ENCODE results near the gene NAE1. TPM values are rescaled to one million over a fixed set of nuclear protein-coding genes. Genes with fewer than 3 reads are reported as not detected.

NAE1 gene
- total and polyA plus RNA-seq, 4 donors, result 40.8 to 46.2 (median 42.3) TPM

DNA sequence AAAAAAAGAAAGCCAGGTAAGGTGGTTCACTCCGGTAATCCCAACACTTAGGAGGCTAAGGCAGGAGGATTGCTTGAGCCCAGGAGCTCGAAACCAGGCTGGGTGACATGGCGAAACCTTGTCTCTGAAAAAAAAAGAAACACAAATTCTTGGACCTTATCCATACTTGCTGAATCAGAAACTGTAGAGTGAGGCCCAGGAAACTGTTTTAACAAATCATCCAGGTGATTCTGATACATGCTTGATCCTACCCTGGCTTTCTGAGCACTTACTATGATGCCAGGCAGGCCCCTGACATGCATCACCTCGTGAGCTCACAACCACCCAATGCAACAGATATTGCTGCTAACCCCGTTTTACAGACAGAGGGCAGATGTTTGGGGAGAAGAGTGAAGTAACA, 4.0 kb upstream of the NAE1 start:
- H3K27me3 ChIP-seq (ENCODE audit: control insufficient read depth in 1 of 2, insufficient read depth in 2 of 2, low read length in 1 of 2), result no peaks in the 10 kb centered on the region
- ATAC-seq (ENCODE audit: low FRiP score), result no peak
- WGBS, 2 donors, result 90% methylated on average over 5 of the region's 5 CpGs
- DNase-seq, result no peak
- no peaks in the 10 kb centered on the region for H3K36me3 ChIP-seq (ENCODE audit: control insufficient read depth in 1 of 2, insufficient read depth in 2 of 2, low read length in 1 of 2)
- H3K4me3 ChIP-seq (ENCODE audit: low read length in 2 of 2), result no peak overlapping the region
- H3K27ac ChIP-seq (ENCODE audit: low read depth in 1 of 2, low read length in 2 of 2), result no peak overlapping the region
- H3K4me1 ChIP-seq (ENCODE audit: control insufficient read depth in 1 of 2, insufficient read depth in 2 of 2, low read length in 2 of 2), result no peaks in the 10 kb centered on the region
- intact Hi-C loops (cut with DNase I), result no loop called here
- H3K9me3 ChIP-seq (ENCODE audit: control insufficient read depth, low read length), result no peaks in the 10 kb centered on the region

DNA sequence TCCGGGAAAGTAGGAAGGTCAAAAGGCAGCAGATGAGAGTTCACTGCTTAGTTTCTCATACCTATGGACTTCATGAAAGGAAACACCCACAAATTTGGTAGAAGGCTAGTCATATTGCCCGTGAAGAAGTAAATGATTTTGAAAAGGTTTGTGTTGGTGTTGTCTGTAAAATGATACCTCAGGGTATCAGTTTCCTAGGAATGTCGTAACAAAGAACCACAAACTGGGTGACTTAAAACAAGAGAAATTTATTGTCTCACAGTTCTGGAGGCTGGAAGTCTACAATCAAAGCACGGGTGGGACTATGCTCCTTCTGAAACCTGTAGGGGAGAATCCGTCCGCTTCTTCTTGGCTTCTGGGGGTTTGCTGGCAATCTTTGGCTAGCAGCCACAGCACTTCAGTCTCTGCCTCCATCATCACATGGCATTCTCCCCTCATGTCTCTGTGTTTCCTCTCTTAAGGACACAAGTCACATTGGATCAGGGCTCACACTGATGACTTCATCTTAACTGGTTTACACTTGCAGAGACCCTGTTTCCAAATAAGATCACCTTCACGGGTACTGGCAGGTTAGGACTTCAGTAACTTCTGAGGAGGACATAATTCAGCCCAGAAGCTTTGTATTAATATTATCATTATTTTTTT, 2.0 kb upstream of the NAE1 start:
- intact Hi-C loops (cut with DNase I), result no loop called here
- no peak for DNase-seq

DNA sequence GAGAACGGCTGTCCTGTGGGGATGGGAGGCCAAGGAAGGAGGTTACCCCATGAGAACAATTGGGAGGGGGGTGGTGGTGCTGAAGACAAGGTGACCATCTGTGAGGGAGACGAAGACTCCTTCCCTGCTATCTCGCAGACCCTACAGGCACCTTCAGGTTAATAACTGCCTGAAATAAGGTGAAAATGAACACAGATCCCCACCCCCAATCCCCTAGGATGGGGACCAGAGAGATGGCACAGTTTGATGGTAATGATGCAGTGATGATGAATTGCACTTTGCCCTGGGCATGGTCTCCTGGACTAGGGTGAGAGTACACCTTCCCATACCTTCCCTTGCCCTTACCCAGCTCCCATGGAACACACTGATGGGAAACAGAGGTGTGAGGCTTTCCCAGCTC, 1.4 kb upstream of the NAE1 start:
- H3K36me3 ChIP-seq (ENCODE audit: control insufficient read depth in 1 of 2, insufficient read depth in 2 of 2, low read length in 1 of 2), result no peaks in the 10 kb centered on the region
- peaks cover 0 to 4% of the 10 kb centered on the region in 2 donors for H3K4me1 ChIP-seq (ENCODE audit: control insufficient read depth in 1 of 2, insufficient read depth in 2 of 2, low read length in 2 of 2)
- 84 to 94% methylated on average over 3 of the region's 3 CpGs for WGBS, 2 donors
- no peaks in the 10 kb centered on the region for H3K27me3 ChIP-seq (ENCODE audit: control insufficient read depth in 1 of 2, insufficient read depth in 2 of 2, low read length in 1 of 2)
- intact Hi-C loops (cut with DNase I), result no loop called here
- no peaks in the 10 kb centered on the region for H3K9me3 ChIP-seq (ENCODE audit: control insufficient read depth, low read length)
- ATAC-seq (ENCODE audit: low FRiP score) (no peak), DNase-seq (no peak)
- no peak overlapping the region for H3K27ac ChIP-seq (ENCODE audit: low read depth in 1 of 2, low read length in 2 of 2)
- no peak overlapping the region for H3K4me3 ChIP-seq (ENCODE audit: low read length in 2 of 2)

More for the DNA sequence above, 2.0 kb upstream of the NAE1 start:
- H3K9me3 ChIP-seq (ENCODE audit: control insufficient read depth, low read length), result no peaks in the 10 kb centered on the region
- ATAC-seq (ENCODE audit: low FRiP score), result no peak
- peaks cover 0 to 4% of the 10 kb centered on the region in 2 donors for H3K4me1 ChIP-seq (ENCODE audit: control insufficient read depth in 1 of 2, insufficient read depth in 2 of 2, low read length in 2 of 2)
- H3K36me3 ChIP-seq (ENCODE audit: control insufficient read depth in 1 of 2, insufficient read depth in 2 of 2, low read length in 1 of 2), result no peaks in the 10 kb centered on the region
- no peak overlapping the region for H3K4me3 ChIP-seq (ENCODE audit: low read length in 2 of 2)
- no peaks in the 10 kb centered on the region for H3K27me3 ChIP-seq (ENCODE audit: control insufficient read depth in 1 of 2, insufficient read depth in 2 of 2, low read length in 1 of 2)
- H3K27ac ChIP-seq (ENCODE audit: low read depth in 1 of 2, low read length in 2 of 2), result no peak overlapping the region
- WGBS, 2 donors, result 72 to 79% methylated on average over 7 of the region's 7 CpGs

DNA sequence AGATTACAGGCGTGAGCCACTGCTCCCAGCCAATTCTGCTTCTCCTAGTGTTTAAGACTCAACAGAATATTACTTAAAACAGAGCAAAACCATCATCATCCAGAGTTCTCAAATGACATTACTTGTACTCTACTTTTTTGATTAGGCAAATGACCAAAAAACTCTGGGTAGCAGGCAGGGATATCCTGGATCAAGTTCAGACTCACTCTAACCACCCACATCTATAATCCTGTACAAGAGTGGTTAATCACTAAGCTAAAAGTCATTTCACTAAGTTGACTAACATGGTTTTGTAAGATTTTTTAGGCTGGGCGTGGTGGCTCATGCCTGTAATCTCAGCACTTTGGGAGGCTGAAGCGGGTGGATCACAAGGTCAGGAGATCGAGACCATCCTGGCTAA, 6.8 kb downstream of the NAE1 start:
- no peak overlapping the region for H3K27ac ChIP-seq (ENCODE audit: low read depth in 1 of 2, low read length in 2 of 2)
- WGBS, 2 donors, result 92 to 94% methylated on average over 4 of the region's 4 CpGs
- H3K4me3 ChIP-seq (ENCODE audit: low read length in 2 of 2), result no peak overlapping the region
- H3K9me3 ChIP-seq (ENCODE audit: control insufficient read depth, low read length), result no peaks in the 10 kb centered on the region
- no peaks in the 10 kb centered on the region for H3K4me1 ChIP-seq (ENCODE audit: control insufficient read depth in 1 of 2, insufficient read depth in 2 of 2, low read length in 2 of 2)
- DNase-seq (no peak), ATAC-seq (ENCODE audit: low FRiP score) (no peak)
- intact Hi-C loops (cut with DNase I), result loop anchor here in 1 of 2 donors (10.0 kb wide), 1 partner anchor 99 kb away; no protein-coding TSS in a partner anchor
- no peaks in the 10 kb centered on the region for H3K27me3 ChIP-seq (ENCODE audit: control insufficient read depth in 1 of 2, insufficient read depth in 2 of 2, low read length in 1 of 2)
- peaks cover 0 to 8% of the 10 kb centered on the region in 2 donors for H3K36me3 ChIP-seq (ENCODE audit: control insufficient read depth in 1 of 2, insufficient read depth in 2 of 2, low read length in 1 of 2)

DNA sequence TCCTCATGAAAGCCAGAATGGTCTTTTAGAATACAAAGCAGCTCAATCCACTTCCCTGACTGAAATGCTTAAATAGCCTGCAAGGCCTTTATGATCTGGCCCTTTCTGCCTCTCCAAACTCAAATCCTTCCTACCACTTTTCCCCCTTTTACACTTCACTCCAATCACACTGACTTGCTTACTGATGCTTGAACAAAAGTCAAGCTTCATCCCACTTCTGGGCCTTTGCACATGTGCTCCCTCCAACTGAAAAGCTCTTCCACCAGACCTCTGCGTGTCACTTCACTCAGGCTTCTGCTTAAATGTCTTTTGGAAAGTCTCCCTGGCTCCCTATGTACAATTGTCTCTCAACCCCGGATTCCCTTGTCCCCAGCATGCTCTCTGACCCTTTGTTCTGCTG, 16.0 kb downstream of the NAE1 start:
- WGBS, 2 donors, result 88 to 93% methylated on average over 2 of the region's 2 CpGs
- intact Hi-C loops (cut with DNase I), result no loop called here
- H3K27ac ChIP-seq (ENCODE audit: low read depth in 1 of 2, low read length in 2 of 2), result no peak overlapping the region
- no peaks in the 10 kb centered on the region for H3K27me3 ChIP-seq (ENCODE audit: control insufficient read depth in 1 of 2, insufficient read depth in 2 of 2, low read length in 1 of 2)
- no peak for ATAC-seq (ENCODE audit: low FRiP score)
- H3K36me3 ChIP-seq (ENCODE audit: control insufficient read depth in 1 of 2, insufficient read depth in 2 of 2, low read length in 1 of 2), result peaks cover 3 to 11% of the 10 kb centered on the region in 2 donors
- H3K4me1 ChIP-seq (ENCODE audit: control insufficient read depth in 1 of 2, insufficient read depth in 2 of 2, low read length in 2 of 2), result no peaks in the 10 kb centered on the region
- H3K9me3 ChIP-seq (ENCODE audit: control insufficient read depth, low read length), result no peaks in the 10 kb centered on the region
- no peak for DNase-seq
- H3K4me3 ChIP-seq (ENCODE audit: low read length in 2 of 2), result no peak overlapping the region

DNA sequence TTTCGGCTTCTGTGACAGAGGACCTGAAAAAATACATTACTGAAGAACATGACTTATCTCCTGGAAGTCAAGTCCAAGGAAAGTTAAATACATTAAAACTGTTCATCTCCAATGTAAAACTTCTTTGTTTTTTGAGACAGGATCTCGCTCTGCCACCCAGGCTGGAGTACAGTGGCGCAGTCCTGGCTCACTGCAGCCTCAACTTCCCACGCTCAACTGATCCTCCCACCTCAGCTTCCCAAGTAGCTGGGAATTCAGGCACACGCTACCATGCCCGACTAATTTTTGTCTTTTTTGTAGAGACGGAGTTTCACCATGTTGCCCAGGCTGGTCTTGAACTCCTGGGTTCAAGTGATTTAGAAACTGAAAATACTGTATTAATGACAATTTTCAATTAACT, 19.7 kb downstream of the NAE1 start:
- H3K36me3 ChIP-seq (ENCODE audit: control insufficient read depth in 1 of 2, insufficient read depth in 2 of 2, low read length in 1 of 2), result peaks cover 5 to 13% of the 10 kb centered on the region in 2 donors
- no peaks in the 10 kb centered on the region for H3K9me3 ChIP-seq (ENCODE audit: control insufficient read depth, low read length)
- ATAC-seq (ENCODE audit: low FRiP score), result no peak
- no peak for DNase-seq
- 95 to 96% methylated on average over 7 of the region's 7 CpGs for WGBS, 2 donors
- no peaks in the 10 kb centered on the region for H3K27me3 ChIP-seq (ENCODE audit: control insufficient read depth in 1 of 2, insufficient read depth in 2 of 2, low read length in 1 of 2)
- H3K4me1 ChIP-seq (ENCODE audit: control insufficient read depth in 1 of 2, insufficient read depth in 2 of 2, low read length in 2 of 2), result no peaks in the 10 kb centered on the region
- H3K4me3 ChIP-seq (ENCODE audit: low read length in 2 of 2), result no peak overlapping the region
- intact Hi-C loops (cut with DNase I), result no loop called here
- H3K27ac ChIP-seq (ENCODE audit: low read depth in 1 of 2, low read length in 2 of 2), result no peak overlapping the region

DNA sequence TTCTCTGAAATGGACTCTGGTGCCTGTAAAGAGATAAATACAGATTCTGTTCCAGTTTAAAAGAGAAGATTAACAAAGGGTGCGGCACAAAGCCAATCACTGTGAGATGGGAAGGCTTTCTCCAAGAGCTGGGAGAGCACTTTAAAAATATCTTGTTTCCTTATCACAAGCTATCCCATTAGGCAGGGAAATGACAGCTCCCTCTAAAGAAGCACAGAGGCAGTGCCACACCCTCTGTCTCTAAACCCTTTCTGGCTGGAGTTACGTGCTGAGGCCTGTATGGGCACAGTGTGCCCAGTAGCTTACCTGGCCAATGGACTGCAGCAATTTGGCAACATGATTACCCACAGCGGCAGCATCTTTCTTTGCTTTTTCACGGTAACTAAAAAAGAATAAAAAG, 20.4 kb downstream of the NAE1 start:
- H3K4me1 ChIP-seq (ENCODE audit: control insufficient read depth in 1 of 2, insufficient read depth in 2 of 2, low read length in 2 of 2), result no peaks in the 10 kb centered on the region
- 93 to 94% methylated on average over 4 of the region's 4 CpGs for WGBS, 2 donors
- no peak overlapping the region for H3K27ac ChIP-seq (ENCODE audit: low read depth in 1 of 2, low read length in 2 of 2)
- DNase-seq (no peak), ATAC-seq (ENCODE audit: low FRiP score) (no peak)
- H3K27me3 ChIP-seq (ENCODE audit: control insufficient read depth in 1 of 2, insufficient read depth in 2 of 2, low read length in 1 of 2), result no peaks in the 10 kb centered on the region
- intact Hi-C loops (cut with DNase I), result no loop called here
- peaks cover 5 to 10% of the 10 kb centered on the region in 2 donors for H3K36me3 ChIP-seq (ENCODE audit: control insufficient read depth in 1 of 2, insufficient read depth in 2 of 2, low read length in 1 of 2)
- no peak overlapping the region for H3K4me3 ChIP-seq (ENCODE audit: low read length in 2 of 2)
- H3K9me3 ChIP-seq (ENCODE audit: control insufficient read depth, low read length), result no peaks in the 10 kb centered on the region

DNA sequence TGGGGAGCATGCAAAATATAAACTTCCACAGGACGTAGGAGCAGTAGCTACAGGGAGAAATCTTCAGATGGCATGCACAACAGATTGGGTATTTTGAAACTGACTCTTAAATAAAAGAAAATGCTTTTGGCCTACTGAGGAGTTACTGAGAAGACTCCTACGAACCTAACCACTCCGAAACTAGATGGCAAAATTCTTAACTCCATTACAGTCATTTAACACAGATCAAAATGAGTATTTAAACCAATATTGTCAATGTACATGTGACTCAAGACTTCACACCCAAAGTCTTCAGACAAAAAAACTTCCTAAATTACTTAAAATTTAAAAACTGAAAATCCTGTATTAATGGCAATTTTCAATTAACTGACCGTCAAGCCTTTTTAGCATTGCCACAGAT, 21.0 kb downstream of the NAE1 start:
- no peaks in the 10 kb centered on the region for H3K4me1 ChIP-seq (ENCODE audit: control insufficient read depth in 1 of 2, insufficient read depth in 2 of 2, low read length in 2 of 2)
- DNase-seq (no peak), ATAC-seq (ENCODE audit: low FRiP score) (no peak)
- no peaks in the 10 kb centered on the region for H3K27me3 ChIP-seq (ENCODE audit: control insufficient read depth in 1 of 2, insufficient read depth in 2 of 2, low read length in 1 of 2)
- H3K27ac ChIP-seq (ENCODE audit: low read depth in 1 of 2, low read length in 2 of 2), result no peak overlapping the region
- WGBS, 2 donors, result 84 to 91% methylated on average over 4 of the region's 4 CpGs
- peaks cover 5 to 10% of the 10 kb centered on the region in 2 donors for H3K36me3 ChIP-seq (ENCODE audit: control insufficient read depth in 1 of 2, insufficient read depth in 2 of 2, low read length in 1 of 2)
- no peak overlapping the region for H3K4me3 ChIP-seq (ENCODE audit: low read length in 2 of 2)
- intact Hi-C loops (cut with DNase I), result no loop called here
- H3K9me3 ChIP-seq (ENCODE audit: control insufficient read depth, low read length), result no peaks in the 10 kb centered on the region

DNA sequence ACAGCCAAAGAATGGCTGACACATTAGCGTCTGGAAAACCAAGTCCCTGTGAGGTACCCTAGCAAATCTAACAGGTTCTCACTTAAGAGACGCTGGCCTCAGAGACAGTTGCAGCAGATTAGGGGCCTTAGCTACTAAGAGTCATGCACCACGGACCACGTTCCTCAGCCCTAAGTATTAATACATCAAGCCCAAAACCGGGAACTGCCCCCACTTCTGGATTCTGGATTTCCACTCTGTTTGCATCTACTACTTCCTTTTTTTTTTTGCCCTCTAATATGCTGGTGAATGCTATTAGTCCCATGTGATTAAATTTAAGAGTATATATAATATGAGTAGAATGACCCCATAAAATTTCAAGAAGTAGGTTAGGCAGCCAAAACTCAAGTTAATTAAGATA, 28.6 kb downstream of the NAE1 start:
- Histone ChIP-seq H3K9me3 (ENCODE audit: control insufficient read depth, low read length) (no peaks in the 10 kb centered on the region), H3K27ac (ENCODE audit: low read depth in 1 of 2, low read length in 2 of 2) (no peak overlapping the region), H3K27me3 (ENCODE audit: control insufficient read depth in 1 of 2, insufficient read depth in 2 of 2, low read length in 1 of 2) (no peaks in the 10 kb centered on the region), H3K36me3 (ENCODE audit: control insufficient read depth in 1 of 2, insufficient read depth in 2 of 2, low read length in 1 of 2) (peaks cover 5% of the 10 kb centered on the region in 2 donors), H3K4me3 (ENCODE audit: low read length in 2 of 2) (no peak overlapping the region), H3K4me1 (ENCODE audit: control insufficient read depth in 1 of 2, insufficient read depth in 2 of 2, low read length in 2 of 2) (no peaks in the 10 kb centered on the region)
- ATAC-seq (ENCODE audit: low FRiP score) (no peak), DNase-seq (no peak)
- WGBS, 2 donors, result 89 to 91% methylated on average over 5 of the region's 5 CpGs
- intact Hi-C loops (cut with DNase I), result no loop called here
